ENCODE measurements around the gene PTPN22.

The PTPN22 gene

DNA sequence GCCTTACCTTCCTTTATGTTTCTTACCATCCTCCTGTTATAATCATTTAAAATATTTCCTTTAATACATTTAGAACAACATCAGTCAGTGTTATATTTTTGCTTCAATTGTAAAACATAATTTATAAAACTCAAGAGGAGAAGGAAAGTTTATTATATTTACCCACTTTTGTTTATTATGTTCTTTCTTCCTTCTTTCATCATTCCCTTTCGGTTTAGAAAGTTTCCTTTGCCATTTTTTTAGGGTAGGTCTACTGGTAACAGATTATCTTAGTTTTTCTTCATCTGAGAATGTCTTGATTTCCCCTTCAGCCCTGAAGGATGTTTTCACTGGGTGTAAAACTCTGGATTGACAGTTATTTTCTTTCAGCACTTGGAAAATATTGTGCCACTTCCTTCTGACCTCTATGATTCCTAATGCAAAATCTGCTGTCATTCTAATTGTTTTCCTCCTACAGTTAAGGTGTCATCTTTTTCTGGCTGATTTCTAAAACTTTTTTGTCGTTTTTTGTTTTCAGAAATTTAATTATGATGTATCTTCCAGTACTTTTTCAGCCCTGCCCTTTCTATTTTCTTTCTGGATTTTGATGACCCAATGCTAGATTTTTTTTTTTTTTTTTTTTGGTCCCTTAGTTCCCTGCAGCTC is 25.0 kb downstream of the PTPN22 start:
- DNase-seq, result no peak

DNA sequence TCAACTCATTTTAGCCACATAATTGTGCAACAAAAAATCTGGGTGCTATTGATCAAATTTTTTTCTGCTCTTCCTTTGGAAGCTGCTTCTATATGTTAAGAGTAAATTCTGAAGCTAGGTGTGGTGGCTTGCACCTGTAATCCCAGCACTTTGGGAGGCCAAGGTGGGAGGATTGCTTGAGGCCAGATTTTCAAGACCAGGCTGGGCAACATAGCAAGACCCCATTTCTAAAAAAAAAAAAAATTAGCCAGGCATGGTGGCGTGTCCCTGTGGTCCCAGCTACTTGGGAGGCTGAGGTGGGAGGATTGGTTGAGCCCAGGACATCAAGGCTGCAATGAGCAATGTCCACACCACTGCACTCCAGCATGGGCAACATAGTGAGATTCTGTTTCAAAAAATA is 35.0 kb downstream of the PTPN22 start:
- no peak for DNase-seq

DNA sequence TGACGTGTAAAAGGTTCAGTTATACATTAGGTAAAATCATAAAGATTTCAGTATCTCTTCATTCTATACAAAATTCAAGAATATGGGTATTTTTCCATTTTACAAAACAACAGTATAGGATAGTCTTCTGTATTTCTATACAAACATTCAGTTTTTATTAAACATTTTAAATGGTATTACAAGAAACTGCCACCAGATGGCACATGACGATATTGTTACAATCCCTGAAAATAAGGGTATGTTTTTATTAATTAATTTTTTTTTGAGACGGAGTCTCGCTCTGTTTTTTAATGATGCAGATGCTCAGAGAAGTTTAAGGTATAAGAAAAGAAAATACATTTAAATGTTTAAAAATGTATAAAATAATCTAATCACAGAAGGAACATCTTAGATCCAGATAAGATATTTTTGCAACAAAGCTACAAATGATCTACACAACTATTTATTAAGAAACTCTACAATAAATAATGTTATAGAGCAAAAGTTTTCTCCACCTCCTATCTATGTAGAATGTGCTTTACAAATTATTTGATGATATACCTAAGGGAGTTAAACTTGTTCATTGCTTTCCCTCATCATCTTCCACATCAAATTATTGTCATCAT is 35.7 kb downstream of the PTPN22 start:
- DNase-seq, result no peak

DNA sequence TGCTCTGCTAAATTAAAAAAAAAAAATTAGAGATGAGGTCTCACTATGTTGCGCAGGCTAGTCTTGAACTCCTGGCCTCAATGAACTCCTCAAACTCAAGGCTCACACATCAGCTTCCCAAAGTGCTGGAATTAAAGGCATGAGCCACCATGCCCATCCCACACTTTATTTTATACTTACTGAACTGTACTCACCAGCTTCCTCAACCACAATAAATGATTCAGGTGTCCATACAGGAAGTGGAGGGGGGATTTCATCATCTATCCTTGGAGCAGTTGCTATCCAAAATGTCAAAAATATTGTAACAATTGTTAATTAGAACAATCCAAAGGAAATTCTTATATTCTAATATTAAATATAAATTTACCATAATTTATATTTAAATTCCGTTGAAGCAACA is 36.8 kb downstream of the PTPN22 start:
- no peak for DNase-seq

DNA sequence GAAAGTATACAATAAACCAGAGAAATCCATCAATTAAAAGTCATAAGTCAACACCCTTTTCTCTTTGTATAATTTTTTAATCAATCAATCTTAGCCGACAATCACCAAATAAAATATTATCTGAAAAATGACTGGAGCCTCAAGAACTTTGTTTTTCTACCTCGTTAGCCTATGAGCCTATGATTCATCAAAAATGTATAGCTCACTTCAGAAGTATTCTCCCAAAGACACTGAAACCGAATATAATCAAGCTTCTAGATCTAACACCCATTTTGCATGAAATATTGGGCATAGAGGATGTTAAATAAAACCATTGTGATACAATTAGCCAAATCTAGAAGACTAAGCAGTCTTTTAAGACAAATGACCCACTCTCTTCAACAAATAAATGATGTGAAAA is 41.5 kb downstream of the PTPN22 start:
- no peak for DNase-seq

DNA sequence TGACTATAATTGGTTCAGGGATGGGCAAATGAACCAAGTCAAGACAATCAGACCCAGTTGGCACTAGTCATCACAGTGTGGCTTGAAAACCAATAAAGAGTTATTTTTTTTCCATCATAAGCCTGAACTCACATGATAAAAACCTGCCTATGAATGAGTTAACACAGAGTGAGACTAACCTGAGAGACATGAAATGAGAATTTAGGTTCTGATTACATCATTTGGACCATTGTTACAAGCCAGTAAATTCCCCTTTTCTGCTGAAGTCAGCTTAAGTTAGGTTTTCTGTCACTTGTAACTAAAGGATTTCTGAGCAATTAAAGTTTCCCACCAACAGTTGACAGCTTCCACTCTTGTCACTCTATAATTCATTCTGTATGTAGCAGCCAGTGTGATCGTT is 49.6 kb downstream of the PTPN22 start:
- no peak for DNase-seq

DNA sequence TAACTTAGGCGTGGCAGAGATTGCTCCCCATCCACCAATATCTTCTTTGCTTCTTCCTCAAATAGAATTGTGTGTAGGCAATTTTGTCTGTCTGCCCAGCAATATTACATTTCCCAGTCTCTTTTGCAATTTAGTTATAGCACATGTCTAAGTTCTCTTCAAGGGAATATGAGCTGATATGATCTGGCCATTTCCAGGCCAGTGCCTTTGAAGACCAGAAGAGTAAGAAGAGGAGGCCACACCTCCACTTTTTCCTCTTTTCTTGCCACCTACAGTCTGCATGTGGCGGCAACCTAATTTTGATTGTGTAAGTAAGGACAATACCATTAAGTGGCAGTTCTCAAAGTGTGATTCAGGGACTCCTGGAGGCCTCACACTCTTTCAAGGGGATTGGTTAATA is 52.9 kb downstream of the PTPN22 start:
- no peak for DNase-seq

DNA sequence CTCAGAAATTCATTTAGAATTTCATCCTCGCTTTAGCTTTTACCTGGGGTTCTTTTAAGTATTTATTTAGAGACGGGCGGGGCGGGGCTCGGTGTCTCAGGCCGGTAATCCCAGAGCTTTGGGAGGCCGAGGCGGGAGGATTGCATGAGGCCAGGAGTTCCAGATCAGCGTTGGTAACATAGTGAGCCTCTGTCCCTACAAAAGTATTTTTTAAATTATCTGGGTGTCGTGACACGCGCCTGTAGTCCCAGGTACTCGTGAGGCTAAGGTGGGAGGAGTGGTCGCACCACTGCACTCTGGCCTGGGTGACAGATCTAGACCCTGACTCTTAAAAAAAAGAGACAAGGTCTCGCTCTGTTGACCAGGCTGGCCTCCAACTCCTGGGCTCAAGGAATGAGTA is 58.3 kb downstream of the PTPN22 start:
- DNase-seq, result no peak

DNA sequence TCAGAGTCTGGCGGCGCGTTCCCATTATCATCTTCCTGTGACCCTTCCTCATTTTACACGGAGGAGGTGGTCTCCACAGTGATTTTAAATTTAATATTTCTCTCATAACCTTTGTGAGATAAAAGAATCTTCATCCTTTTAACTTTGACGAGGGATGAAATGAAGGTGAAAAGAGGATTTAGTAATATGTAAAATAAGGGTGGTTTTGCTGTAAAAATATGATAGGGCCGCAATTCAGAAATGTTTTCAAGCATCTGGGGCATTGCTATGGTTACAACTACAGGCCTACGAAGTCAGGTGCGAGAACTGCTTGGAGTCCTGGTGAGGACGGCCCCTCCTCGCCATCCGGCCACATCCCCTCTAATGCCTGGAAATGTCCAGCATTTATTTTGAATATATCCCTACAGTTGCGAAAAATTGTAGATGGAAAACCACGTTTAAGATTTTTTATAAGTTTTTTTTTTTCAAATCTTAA is 58.8 kb downstream of the PTPN22 start:
- no peak for DNase-seq

DNA sequence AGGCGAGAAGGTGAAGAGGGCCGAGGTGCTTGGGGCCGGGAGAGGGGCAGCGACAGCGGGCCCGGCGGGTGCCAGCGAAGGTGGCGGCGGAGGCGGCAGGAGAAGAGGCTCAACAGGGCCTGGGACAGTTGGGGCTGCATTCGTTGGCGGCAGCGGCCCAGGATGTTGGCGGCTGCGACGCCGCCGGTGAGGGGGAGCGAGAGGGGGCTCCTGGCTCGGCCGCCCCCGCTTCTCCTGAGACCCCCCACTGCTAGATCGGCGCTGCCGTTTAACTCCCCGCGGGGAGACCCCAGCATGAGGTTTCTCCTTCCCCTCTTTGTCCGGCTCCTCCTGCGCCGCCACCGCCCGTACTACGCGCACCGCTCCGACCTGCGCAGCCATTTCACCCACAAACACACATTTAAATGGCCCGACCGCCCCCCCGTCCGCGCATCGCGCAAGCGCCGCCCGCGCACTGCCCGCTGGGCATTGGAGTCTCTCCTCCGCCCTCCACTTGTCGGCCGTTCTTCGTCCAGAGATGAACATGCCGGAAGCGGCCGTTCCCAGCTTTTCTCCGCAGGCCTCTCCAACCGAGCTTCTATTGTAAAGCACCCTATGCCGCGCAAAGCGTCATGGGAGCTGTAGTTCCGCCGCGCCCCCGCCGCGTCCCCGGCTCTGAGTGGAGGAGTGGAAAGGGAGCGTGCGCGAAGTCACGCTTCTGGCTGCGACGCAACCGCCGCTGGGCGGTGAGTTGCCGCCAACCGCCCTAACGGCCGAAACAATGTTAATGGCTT is 59.4 kb downstream of the PTPN22 start, which contains the start of gene RSBN1:
TSS of gene RSBN1 (minus strand) at position 589 of the 773 bp plus-strand sequence. CDS start at position 525, 64 bp downstream.
- DNase-seq, result peak; percentile 97

DNA sequence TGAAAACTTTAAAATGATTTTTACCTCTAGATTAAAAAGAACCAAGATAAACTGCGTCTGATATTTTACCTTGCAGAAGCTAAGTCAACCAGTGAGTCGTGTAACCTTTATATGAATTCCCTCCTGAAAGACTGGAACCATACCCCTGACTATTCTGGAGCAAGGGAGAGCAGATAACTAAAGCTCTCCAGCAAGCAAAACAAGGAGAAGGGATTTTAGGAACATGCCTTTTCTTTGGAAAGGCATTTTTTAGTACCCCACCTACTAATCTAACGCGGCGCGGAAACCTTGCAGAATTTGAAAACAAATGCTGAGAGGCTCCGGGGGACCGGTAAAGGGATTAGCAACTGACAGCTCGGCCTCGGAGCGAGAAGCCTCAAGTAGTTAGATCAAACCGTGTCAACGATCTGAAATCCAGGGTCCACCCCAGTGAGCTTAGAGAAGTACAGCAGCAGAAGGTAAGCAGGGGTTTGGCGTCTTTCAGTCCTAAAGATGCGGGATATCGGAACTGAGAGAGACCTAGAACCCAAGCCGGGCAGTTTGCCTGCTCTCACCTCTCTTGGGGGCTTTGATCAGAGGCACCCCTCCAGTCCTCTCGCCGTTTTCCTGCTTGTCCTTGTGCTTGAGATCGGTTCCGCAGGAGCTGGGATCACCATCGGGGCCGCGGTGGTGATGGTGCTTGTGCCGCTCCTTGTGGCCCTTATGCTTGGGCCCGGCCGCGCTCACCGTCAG is 60.2 kb downstream of the PTPN22 start:
- DNase-seq, result peak; percentile 18

DNA sequence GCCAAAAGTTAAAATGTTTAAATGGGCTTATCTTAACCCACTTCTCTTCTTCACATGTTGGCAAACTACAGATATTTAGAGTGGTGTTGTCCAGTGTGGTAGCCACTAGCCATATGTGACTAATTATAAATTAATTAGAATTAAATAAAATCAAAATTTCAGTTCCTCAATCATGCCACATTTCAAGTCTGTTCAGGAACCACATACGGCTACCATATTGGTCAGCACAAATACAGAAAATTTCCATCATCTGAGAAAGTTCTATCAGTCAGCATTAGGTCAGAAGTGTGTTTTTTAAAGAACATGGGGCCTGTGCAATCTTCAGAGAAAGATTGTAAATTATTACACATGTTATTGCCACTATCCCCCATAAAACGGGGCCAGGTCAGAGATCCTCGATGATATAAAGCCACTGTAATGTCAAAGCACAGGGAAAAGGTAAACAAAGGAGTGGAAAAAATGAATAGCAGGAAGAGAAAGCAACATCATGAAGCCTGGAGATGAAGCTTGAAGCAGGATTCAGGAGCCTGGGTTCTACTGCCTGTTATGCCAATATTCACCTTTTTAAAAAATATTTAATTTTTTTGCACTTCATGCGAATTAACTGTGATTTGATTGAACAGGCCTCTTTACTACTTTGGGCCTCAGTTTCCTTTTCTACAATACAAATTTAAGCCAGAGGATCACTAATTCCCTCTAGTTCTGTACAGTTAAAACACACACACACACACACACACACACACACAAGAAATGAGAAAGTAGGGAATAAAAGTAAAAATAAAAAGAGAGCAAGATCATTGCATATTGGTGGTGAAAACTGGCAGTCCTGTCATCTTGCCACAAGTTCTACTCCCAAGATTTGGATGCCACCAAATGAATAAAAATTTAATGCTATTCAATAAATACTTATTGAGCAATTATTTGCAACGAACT is 61.6 kb downstream of the PTPN22 start:
- no peak for DNase-seq

DNA sequence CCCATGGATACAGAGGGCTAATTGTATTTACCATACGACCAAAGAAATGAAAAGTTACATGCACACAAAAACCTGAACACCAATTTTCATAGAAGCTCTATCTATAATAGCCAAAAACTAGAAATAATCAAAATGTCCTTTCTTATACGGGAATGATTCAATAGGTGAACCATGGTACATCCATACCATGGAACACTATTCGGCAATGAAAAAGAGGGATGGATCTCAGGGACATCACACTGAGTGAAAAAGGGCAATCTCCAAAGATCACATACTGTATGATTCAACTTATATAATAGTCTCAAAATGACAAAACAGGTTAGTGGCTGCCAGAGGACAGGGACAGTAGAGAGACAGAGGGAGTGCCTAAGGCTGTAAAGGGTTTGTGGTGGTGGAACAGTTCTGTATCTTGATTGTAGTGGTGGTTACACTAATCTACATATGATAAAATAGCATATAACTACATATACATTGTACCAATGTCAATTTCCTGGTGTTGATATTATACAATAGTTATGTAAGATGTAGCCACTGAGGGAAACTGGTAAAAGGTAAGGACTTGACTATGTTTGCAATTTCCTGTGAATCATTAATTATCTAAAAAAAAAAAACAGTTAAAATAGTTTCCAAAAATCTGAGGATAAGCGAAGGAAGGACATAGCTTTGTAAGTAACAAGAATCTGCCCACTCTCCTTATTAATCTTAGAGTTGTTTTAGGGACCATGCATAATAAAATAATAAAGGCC is 62.9 kb downstream of the PTPN22 start:
- no peak for DNase-seq

DNA sequence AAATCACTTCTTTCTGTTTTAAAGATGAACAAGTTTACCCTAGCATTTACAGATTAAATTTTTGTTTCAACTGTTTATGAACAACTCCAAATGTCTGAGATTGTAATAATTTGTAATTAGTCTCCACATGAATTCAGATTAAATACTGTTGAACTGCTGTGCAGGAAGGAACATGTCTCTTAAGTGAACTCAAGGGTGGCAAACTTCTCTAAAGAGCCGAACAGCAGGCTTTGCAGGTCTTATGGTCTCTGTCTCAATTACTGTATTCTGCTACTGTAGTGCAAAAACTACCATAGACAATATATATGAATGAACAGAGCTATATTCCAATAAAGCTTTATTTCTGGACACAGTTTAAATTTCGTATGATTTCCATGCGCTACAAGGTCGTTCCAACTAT is 65.9 kb downstream of the PTPN22 start:
- DNase-seq, result no peak

DNA sequence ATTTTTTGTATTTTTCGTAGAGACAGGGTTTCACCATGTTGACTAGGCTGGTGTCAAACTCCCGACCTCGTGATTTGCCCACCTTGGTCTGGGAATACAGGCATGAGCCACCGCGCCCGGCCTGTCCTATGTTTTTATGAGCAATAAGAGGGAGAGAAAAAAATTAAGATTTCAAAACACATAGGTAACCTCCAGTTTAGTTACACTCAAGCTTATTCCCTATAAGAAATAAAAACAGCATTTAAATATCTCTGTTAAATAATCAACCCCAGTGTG is 66.3 kb downstream of the PTPN22 start:
- no peak for DNase-seq

DNA sequence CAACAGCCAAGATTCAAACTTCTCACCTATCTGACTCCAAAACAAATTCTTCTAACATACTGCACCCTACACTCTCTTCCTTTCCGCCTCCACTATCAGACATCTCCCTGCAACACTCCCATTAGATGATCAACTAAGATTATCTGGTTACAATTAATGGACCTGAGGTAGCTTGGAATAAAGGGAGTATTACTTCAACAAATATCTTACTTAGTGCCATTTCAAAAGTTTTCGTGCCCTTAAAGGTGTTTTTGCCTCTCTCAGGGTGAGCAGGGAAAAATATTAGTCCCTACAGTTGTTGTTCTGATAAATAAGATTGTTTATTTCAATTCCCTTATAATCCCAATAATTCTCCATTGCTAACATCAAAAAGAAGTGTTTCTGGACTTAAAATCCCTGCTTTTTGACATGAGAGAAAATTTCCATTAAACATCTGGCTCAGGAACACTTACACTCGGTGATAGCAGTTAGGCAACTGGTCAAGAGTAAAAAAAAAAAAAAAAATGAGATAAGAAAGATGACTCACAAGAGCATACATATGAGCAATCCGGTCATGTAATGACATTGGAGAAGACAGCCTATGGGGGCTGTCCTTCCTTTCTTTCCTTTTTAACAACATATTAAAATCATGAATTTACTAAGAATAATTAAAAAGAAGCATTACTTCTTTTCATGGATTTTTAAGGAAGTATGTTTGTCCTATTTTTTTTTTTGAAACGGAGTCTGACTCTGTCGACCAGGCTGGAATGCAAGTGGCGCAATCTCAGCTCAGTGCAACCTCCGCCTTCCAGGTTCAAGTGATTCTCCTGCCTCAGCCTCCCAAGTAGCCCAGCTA is 66.9 kb downstream of the PTPN22 start:
- DNase-seq, result no peak

DNA sequence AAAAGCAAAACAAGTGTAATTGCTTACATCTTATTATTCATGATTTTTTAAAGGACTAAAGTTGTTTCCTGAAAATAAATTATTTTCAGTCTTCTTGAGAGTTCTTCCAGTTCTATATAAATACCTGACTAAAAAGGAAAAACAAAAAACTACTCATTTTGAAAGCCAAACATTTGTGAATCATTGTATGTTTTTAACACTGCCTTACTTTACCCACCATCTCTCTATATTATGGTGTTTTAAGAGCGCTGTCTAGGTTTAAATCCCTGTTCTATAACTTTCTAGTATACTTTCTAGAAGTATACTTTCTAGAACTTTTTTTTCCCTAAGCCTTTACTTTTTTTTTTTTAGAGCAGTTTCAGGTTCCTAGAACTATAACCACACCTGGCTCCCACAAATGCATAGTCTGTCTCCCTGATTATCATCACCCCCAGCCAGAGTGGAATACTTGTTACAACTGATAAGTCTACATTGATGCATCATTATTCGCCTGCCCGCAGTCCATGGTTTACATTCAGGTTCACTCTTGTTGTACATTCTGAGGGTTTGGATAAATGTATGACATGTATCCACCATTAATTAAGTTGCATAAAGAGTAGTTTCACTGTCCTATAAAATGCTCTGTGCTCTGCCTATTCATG is 69.0 kb downstream of the PTPN22 start:
- no peak for DNase-seq

DNA sequence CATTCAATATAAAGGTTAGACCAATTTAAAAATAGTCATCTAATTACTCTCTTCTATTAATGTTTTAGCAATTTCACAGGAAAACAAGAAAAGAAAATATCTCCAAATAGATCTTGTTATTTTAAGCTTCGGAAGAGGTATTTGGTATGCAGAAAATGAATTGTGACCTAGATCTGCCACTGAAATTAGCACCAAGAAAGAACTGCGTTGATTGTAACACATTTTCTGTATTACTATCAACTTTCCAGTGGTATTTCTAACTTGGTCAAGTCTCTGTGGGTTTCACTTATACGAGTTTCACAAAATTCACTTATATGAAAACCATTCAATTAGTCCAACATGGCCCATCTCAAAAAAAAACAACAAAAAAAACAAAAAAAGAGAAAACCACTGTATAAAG is 71.0 kb downstream of the PTPN22 start:
- DNase-seq, result no peak

DNA sequence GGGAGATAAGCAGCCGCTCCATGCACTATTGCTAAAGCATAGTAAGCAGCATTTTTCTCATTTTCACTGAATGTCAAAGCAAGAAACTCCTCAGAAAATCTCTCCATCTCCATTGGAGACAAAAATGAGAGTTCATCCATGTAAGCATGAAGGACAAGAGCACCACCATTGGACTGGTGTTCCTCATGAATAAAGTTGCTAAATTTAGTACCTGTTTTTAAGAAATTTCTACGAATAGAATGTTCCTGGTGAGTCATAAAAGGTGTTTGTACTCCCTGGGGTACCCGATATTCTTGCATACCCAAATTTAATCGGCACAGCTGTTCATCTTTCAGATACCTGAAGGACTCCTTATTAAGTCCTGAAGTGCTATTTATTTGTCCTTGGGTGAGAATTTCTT is 74.0 kb downstream of the PTPN22 start:
- no peak for DNase-seq

Data from activated CD4-positive, alpha-beta T cell treated with anti-CD3 and anti-CD28 coated beads, Interleukin-2, amount 50 U/mL, for 1 hour (primary cell).